ENCODE measurements around the gene MLF1.

The MLF1 gene

DNA sequence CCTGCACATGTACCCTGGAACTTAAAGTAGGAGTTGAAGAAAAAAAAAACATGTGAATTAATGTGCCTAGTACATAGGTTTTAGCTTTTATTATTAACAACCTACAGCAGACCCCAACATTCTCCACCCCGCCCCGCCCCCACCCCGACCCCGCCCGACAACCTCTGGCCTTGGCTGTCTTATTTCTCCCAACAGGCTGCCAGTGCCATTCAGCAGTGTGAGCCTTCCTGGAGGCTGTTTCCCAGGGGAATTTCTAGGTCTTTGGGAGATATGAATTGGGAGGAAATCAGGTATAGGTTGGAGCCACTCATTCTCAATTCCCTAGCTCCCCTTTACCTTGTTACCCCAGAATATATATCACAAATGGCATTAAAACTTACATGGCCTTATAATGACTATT is 8.3 kb upstream of the MLF1 start:
- Histone ChIP-seq H3K4me2 (ENCODE audit: low read depth, low read length, poor library complexity, severe bottlenecking) (no peak overlapping the region), H3K9ac (ENCODE audit: low read depth, low read length, poor library complexity, severe bottlenecking) (no peak overlapping the region), H3F3A (ENCODE audit: low read depth) (no peaks in the 10 kb centered on the region), H3K9me2 (replicated peaks; ENCODE audit: low read depth, low read length) (no peaks in the 10 kb centered on the region), H3K4me1 (ENCODE audit: insufficient read depth, low read length, poor library complexity, severe bottlenecking) (no peaks in the 10 kb centered on the region), H3K4me3 (ENCODE audit: low read length, poor library complexity, severe bottlenecking) (no peak overlapping the region), H2AFZ (ENCODE audit: low read length) (no peak overlapping the region), H3K9me3 (ENCODE audit: insufficient read depth, low read depth, low read length) (no peaks in the 10 kb centered on the region), H4K20me1 (ENCODE audit: insufficient read depth, low read length, poor library complexity, severe bottlenecking) (no peaks in the 10 kb centered on the region), H3K79me2 (ENCODE audit: insufficient read depth, low read length) (no peaks in the 10 kb centered on the region), H3K27me3 (ENCODE audit: insufficient read depth, low read length, poor library complexity, severe bottlenecking) (no peaks in the 10 kb centered on the region), H3K36me3 (ENCODE audit: insufficient read depth, low read length) (no peaks in the 10 kb centered on the region)
- TF ChIP-seq, protein P1, sequence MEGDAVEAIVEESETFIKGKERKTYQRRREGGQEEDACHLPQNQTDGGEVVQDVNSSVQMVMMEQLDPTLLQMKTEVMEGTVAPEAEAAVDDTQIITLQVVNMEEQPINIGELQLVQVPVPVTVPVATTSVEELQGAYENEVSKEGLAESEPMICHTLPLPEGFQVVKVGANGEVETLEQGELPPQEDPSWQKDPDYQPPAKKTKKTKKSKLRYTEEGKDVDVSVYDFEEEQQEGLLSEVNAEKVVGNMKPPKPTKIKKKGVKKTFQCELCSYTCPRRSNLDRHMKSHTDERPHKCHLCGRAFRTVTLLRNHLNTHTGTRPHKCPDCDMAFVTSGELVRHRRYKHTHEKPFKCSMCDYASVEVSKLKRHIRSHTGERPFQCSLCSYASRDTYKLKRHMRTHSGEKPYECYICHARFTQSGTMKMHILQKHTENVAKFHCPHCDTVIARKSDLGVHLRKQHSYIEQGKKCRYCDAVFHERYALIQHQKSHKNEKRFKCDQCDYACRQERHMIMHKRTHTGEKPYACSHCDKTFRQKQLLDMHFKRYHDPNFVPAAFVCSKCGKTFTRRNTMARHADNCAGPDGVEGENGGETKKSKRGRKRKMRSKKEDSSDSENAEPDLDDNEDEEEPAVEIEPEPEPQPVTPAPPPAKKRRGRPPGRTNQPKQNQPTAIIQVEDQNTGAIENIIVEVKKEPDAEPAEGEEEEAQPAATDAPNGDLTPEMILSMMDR (conservative IDR thresholded peaks at IDR 0.05; ENCODE audit: low read length), result no peak
- TF ChIP-seq EZH2phosphoT487 (IDR thresholded peaks at IDR 0.05; ENCODE audit: borderline replicate concordance), result no peak

DNA sequence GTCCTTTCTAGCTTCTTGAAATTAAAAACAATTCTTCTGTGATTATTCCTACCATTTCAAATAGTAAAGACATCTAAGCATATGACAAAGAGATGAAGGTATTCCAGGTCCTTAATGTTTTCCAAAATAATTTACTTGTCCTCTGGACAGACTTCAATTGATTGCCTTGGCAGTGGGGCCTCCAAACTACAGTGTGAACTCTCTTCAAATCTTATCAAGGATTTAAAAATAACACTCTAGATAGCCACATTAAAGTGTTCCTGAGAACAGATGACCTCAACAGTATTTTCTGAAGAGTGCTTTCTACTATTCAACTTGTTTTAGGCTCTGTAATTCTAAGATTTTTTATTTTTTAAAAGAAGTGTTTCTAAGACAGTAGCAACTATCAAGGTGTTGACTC is 7.9 kb upstream of the MLF1 start:
- no peak for TF ChIP-seq EZH2phosphoT487 (IDR thresholded peaks at IDR 0.05; ENCODE audit: borderline replicate concordance)
- TF ChIP-seq, protein P1 (conservative IDR thresholded peaks at IDR 0.05; ENCODE audit: low read length), result no peak
- no peaks in the 10 kb centered on the region for H3K27me3 ChIP-seq (ENCODE audit: insufficient read depth, low read length, poor library complexity, severe bottlenecking)
- H3K36me3 ChIP-seq (ENCODE audit: insufficient read depth, low read length), result no peaks in the 10 kb centered on the region
- H3K4me3 ChIP-seq (ENCODE audit: low read length, poor library complexity, severe bottlenecking), result no peak overlapping the region
- H3K9ac ChIP-seq (ENCODE audit: low read depth, low read length, poor library complexity, severe bottlenecking), result no peak overlapping the region
- no peaks in the 10 kb centered on the region for H3K9me2 ChIP-seq (replicated peaks; ENCODE audit: low read depth, low read length)
- H3K79me2 ChIP-seq (ENCODE audit: insufficient read depth, low read length), result no peaks in the 10 kb centered on the region
- H2AFZ ChIP-seq (ENCODE audit: low read length), result no peak overlapping the region
- H3K4me1 ChIP-seq (ENCODE audit: insufficient read depth, low read length, poor library complexity, severe bottlenecking), result no peaks in the 10 kb centered on the region
- no peaks in the 10 kb centered on the region for H3K9me3 ChIP-seq (ENCODE audit: insufficient read depth, low read depth, low read length)
- no peak overlapping the region for H3K4me2 ChIP-seq (ENCODE audit: low read depth, low read length, poor library complexity, severe bottlenecking)
- no peaks in the 10 kb centered on the region for H3F3A ChIP-seq (ENCODE audit: low read depth)
- no peaks in the 10 kb centered on the region for H4K20me1 ChIP-seq (ENCODE audit: insufficient read depth, low read length, poor library complexity, severe bottlenecking)

DNA sequence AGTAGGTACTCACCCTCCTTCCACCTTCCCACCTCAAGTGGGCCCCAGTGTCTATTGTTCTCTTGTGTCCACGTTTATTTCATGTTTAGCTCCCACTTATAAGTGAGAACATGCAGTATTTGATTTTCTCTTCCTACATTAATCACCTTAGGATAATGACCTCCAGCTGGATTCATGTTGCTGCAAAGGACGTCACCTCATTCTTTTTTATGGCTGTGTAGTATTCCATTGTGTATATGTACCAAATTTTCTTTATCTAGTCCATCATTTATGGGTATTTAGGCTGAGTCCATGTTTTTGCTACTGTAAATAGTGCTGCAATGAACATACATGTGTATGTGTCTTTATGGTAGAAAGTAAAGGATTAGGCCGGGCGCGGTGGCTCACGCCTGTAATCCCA is 5.9 kb upstream of the MLF1 start:
- Histone ChIP-seq H3K36me3 (ENCODE audit: insufficient read depth, low read length) (no peaks in the 10 kb centered on the region), H3K4me3 (ENCODE audit: low read length, poor library complexity, severe bottlenecking) (no peak overlapping the region), H4K20me1 (ENCODE audit: insufficient read depth, low read length, poor library complexity, severe bottlenecking) (no peaks in the 10 kb centered on the region), H3K27me3 (ENCODE audit: insufficient read depth, low read length, poor library complexity, severe bottlenecking) (no peaks in the 10 kb centered on the region), H3K4me2 (ENCODE audit: low read depth, low read length, poor library complexity, severe bottlenecking) (no peak overlapping the region), H3F3A (ENCODE audit: low read depth) (no peaks in the 10 kb centered on the region), H3K4me1 (ENCODE audit: insufficient read depth, low read length, poor library complexity, severe bottlenecking) (no peaks in the 10 kb centered on the region), H3K9me2 (replicated peaks; ENCODE audit: low read depth, low read length) (no peaks in the 10 kb centered on the region), H3K9me3 (ENCODE audit: insufficient read depth, low read depth, low read length) (no peaks in the 10 kb centered on the region), H3K79me2 (ENCODE audit: insufficient read depth, low read length) (no peaks in the 10 kb centered on the region), H3K9ac (ENCODE audit: low read depth, low read length, poor library complexity, severe bottlenecking) (no peak overlapping the region), H2AFZ (ENCODE audit: low read length) (no peak overlapping the region)
- TF ChIP-seq, protein P1 (conservative IDR thresholded peaks at IDR 0.05; ENCODE audit: low read length), result no peak
- TF ChIP-seq EZH2phosphoT487 (IDR thresholded peaks at IDR 0.05; ENCODE audit: borderline replicate concordance), result no peak
